COLO829 (cell line): ENCODE results near the gene GABBR2.

ENCODE experiments used
- DNase-seq: peaks from one replicate; pipeline ENCODE4 v3.0.0; 2012; ENCODE audit warnings: low spot score

The GABBR2 gene

DNA sequence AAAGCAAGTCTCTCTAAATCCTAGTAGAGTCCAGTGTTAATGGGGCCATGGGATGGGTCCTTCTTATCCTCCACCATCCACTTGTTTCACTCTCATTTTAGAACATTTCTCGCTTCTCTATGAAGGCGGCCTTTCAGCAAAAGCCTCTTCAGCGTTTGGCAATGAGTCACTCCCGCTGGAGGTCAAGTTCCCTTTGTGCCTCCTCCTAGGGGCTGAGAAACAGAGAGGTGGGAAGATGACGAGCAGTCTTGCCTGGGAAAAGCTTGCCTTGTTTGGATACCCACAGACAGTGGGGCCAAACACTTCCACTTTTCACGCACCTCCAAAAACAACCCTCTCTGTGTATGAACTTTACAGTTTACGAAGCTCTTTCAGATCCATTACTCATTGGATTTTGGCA is 168.8 kb downstream of the GABBR2 start:
- DNase-seq = peak; percentile 75

DNA sequence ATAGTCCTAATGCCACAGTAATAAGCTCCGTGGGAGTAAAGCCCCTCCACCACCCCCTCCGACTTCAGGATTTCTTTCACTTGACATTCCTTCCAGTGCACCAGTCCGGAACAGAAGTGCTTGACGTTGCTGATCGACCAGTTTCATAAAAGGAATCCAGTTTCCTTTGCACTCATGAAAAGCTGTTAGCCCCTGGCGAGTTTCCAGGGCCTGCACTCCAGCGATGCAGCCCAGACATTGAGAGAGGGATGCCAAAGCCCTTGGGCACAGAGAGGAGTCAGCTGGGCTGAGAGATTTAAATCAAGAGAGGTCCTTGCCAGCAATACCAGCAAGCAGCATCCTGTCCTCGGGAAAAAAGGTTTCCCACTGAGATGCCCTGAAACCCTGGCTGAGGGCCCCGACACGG is 170.1 kb downstream of the GABBR2 start:
- DNase-seq = no peak

GRCh38 chr9:98538203-98538602 is 170.5 kb downstream of the GABBR2 start:
- DNase-seq = no peak

DNA sequence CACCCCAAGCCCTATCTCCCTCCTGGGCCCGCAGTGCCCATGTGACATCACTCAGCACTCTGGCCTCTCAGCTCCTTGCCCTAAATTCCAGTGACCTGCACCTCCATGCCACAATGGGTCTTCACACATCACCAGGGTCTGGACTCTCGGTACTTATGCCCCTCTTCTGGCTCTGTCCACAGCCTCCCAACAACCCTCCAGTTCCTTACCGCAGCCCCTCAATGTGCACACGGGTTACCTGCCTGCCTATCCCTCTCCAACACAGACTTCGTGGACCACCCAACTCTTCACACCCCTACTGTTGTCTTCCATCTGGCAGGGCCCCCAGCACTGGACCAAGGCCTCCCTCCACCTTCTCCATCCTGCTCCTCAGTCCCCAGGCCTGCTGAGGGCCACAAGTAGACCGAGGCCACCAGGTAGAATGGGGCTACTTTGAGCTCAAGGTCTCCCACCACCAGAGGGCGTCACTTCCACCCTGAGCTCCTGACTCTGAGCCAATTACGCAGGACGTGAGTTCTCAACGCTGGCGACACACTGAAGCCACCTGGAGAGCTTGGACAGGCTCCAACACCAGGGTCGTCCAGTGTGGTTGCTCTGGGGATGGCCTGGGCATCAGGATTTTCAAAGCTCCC is 172.1 kb downstream of the GABBR2 start:
- no peak for DNase-seq

- no peak for DNase-seq
Measured at GRCh38 chr9:98533866-98534265, 174.9 kb downstream of the GABBR2 start.

- no peak for DNase-seq
Measured at GRCh38 chr9:98533132-98533531, 175.6 kb downstream of the GABBR2 start.

DNA sequence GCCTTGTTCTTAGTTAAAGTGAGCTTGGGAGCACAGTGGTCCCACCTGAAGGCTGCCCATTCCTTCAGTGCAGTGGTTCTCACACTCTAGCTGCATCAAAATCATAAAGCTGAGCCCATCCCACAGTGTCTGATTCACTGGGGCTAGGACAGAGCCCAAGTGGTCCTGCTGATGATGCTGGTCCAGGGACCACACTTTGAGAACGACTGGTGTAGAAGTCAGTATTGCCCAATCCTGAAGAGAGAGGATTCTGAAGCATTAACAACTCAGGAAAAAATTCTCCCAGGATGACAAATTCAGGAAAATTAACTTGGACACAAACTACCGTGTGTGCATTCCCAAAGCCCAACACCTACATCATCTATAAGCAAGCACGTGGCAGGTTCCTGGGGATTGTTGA is 176.2 kb downstream of the GABBR2 start:
- no peak for DNase-seq

DNA sequence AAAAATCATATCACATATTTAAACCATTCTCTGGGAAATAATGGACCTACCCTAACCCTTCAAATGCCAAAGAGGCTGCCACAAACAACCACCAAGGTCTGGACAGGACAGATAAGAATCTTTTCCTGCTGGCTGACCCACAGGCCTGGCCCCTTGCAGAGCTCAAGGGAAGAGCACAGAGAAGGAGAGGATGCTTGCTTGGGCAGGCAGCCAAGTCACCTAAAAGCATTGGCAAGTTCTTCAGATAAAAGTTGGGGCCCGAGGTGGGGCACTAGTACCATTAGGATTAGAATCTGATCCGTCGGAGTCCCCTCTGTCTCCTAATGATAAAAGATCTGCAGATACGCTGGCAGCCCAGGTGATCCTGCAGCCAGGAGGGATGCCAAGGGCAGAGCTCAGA is 176.6 kb downstream of the GABBR2 start:
- DNase-seq = no peak

DNA sequence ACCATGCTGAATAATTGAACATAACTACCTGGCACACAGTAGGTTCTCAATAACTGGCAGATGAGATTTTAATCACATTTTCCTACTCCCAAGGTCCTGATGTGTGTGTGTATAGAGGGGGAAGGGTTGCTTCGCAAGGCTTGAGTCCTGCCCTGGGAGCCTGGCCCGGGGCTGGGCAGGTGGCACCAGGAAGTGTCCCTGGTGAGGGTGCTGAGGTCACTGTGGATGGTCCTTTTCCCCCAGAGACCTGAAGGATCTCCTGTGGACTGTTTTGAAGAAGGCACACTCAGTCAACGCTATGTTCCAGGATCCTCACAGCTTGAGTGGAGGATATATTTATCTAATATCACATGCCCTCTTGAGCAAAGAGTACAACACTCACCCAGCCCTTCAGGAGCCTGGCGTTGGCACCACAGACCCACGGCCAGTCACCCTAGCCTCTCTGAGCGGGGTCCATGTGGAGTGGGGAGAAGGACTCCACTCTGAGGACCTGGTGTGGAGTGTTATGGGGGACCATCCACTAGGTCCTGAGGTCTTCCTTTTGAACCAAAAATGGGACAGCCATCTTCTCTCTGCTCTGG is 177.8 kb downstream of the GABBR2 start:
- DNase-seq = no peak

DNA sequence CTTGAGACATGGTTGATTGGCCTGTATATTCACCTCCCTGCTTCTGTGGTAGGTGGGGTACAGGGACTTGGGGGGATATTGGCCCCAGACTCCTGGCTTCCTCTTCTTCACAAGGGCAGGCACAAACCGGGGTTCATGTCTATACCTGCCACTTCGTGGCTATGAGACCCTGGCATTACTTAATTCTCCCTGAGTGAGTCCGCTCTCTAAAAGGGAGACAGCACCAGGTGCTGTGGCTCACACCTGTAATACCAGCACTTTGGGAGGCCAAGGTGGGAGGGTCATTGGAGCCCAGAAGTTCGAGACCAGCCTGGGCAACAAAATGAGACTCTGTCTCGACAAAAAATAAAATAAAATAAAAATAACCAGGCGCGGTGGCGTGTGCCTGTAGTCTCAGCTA is 178.5 kb downstream of the GABBR2 start:
- no peak for DNase-seq

DNA sequence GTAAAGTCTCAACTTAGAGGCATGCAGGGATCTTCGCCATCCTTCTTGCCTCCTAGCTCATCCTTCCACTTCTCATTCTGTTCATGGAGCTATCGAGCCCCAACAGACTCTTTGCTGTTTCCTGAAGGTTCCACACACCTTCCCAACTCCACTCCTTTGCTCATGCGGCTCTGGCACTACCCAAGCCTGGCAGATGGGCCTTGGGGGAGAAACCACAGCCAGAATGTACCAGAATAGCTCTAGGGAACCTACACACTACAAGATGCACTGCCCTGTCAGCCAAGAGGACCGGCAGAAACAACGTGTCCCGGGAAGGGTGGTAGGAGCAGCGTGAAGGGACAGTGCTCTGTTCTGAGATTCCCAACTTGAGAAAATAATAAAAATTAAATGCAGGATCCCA is 178.9 kb downstream of the GABBR2 start:
- DNase-seq = no peak

GRCh38 chr9:98523231-98523901 is 185.4 kb downstream of the GABBR2 start:
- DNase-seq = peak; percentile 32

- peak; percentile 29 for DNase-seq
Measured at GRCh38 chr9:98522487-98522886, 186.2 kb downstream of the GABBR2 start.

- DNase-seq = no peak
Measured at GRCh38 chr9:98521141-98521540, 187.6 kb downstream of the GABBR2 start.

DNA sequence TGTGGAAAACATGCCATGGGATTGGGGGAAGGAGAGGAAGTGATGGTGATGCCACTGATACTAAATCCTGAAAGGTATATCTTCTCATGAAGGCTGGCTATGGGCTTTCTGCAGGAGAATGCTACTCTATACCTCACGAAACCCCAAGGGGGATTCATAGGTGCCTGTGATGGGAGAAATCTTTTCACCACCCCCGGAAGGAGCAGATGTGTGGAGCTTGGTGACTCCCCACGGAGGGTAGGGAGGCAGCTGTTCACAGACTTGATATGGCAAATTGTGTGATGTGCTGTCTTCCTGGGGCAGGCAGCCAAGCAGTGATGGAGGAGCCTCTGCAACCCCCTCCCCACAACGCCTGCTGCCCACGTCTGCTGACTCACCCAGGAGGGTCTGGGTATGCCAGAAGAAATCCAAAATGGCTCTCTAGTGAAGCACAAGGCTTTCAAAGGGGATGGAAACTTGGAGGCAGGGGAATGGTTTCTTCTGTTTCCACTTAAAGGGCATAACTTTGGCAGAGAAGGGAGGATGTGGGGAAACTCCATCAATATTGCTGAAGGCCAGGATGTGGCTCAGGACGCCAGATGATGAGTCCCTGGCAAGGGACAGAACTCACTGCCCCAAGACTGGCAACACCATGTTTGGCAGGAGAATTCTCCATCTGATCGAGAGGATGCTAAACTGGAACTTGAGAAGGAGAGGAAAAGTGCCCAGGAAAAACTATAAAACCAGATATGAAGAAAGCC is 188.3 kb downstream of the GABBR2 start:
- DNase-seq = no peak

DNA sequence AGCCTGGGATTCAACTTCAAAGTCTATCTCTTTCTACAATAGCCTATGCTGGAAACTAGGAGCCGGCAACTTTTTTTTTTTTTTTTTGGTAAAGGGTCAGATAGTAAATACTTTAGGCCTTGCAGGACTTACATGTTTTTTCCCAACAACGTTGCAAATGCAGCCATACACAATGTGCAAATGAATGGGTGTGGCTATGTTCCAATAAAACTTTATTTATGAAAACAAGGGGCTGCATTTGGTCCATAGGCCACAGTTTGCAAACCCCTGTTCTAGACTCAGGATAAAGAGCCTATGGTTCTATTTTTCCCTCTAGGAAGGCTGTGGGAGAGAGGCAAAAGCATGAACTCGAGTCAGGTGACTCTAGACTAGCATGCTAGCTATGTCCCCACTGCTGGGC is 189.1 kb downstream of the GABBR2 start:
- no peak for DNase-seq

DNA sequence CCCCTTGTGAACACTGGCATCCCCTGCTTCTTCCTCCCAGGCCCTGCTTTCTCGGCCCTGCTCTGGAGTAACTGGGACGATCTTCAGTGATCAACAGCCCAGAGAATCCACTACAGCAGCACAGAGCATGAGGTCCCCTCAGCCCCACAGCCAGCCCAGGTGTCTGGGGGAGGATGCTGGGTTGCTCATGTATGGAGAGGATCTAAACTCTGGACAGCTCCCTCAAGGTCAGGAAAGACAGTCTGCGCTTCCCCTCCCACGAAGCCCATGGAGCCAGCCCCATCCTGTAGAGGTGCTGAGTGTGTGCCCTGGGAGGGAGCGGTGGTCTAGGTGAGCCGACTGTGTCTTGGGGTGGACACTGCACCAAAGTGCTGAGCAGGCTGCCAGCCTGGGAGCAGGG is 190.2 kb downstream of the GABBR2 start:
- DNase-seq = no peak

GRCh38 chr9:98517761-98518160 is 191.0 kb downstream of the GABBR2 start:
- no peak for DNase-seq

- no peak for DNase-seq
Measured at GRCh38 chr9:98516897-98517503, 191.7 kb downstream of the GABBR2 start.

DNA sequence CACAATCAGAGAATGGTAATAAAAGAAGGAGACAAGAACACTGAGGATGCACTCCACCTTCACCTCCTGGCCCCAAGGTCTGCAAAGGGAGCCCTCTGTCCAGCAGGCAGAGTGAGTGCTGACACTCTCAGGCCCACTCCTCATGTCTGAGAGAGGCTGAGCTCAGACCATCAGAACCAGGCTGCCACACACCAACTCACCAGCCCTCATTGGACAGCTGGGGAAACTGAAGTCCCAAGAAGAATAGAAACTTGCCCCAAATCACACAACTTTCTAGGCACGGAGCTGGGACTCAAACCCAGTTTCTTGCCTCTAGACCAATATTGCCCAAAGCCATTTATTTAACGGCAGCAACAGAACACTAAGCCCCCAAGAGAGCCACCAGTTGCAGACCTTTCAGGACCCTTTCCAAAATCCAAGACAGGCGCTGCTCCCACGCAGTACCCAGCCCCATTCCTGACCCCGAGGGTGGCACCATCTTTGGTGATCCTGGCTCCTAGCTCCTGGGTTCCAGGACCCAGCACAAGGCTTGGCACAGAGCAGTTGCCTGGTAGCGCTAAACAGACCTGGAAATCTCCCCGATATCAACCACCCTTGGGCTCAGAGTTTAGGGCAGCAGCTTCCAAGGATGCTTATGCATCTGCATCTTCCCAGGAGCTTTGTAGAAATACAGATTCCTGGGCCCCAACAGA is 192.4 kb downstream of the GABBR2 start:
- DNase-seq = no peak

- no peak for DNase-seq
Measured at GRCh38 chr9:98515506-98516204, 193.1 kb downstream of the GABBR2 start.
